ENCODE measurements around the gene C18orf32.

- TF ChIP-seq CTCF (IDR thresholded peaks at IDR 0.05) (no peak), EP300 (IDR thresholded peaks at IDR 0.05) (no peak), POLR2A (IDR thresholded peaks at IDR 0.05) (no peak)
Measured at GRCh38 chr18:49525981-49526380, 38.9 kb upstream of the C18orf32 start.

Measured in upper lobe of left lung (tissue), 4 donors.